Activated CD4-positive, alpha-beta memory T cell treated with anti-CD3 and anti-CD28 coated beads for 36 hours (primary cell): ENCODE results near the gene MSRB1. TPM values are rescaled to one million over a fixed set of nuclear protein-coding genes. Genes with fewer than 3 reads are reported as not detected.
"Not testable (repeated sequence)": the region's sequence is repeated elsewhere in the genome, so short reads cannot be mapped to it uniquely, and the experiment has no call there.

ENCODE experiments used
- CTCF ChIA-PET: fragments of 350-600 bp; sonication (Branson Sonifier 250); formaldehyde crosslinking; loops from one replicate; lab custom pipeline; 2021; ENCODE audit warnings: antibody characterized with exemption, inconsistent platforms; lab: Charles Lee
- POLR2A ChIA-PET: fragments of 350-600 bp; sonication (Branson Sonifier 250); formaldehyde crosslinking; loops from one replicate; lab custom pipeline; 2021; ENCODE audit warnings: antibody characterized with exemption; lab: Charles Lee
- DNase-seq: peaks from one replicate; pipeline ENCODE4 v3.0.0-alpha.2; 2020
- H3K27ac Mint-ChIP-seq: one replicate; pipeline ENCODE4 v1.8.0; 2021; ENCODE audit warnings: mixed read lengths
- H3K27me3 Mint-ChIP-seq: one replicate; pipeline ENCODE4 v1.8.0; 2021; ENCODE audit warnings: mixed read lengths
- H3K36me3 Mint-ChIP-seq: one replicate; pipeline ENCODE4 v1.8.0; 2021; ENCODE audit warnings: mixed read lengths
- H3K4me1 Mint-ChIP-seq: one replicate; pipeline ENCODE4 v1.8.0; 2021; ENCODE audit warnings: low read depth, mixed read lengths
- H3K4me3 Mint-ChIP-seq: one replicate; pipeline ENCODE4 v1.8.0; 2021; ENCODE audit warnings: mild to moderate bottlenecking, mixed read lengths
- H3K9me3 Mint-ChIP-seq: one replicate; pipeline ENCODE4 v1.8.0; 2021; ENCODE audit warnings: mixed read lengths
- intact Hi-C: fragments of 100-400 bp; cut with micrococcal nuclease; formaldehyde crosslinking; loops from one replicate; pipeline ENCODE4 v1.15.1; 2023
- total RNA-seq, 2 experiments: library from RNA; stranded (reverse); gene quantifications; one replicate each; pipeline ENCODE4 v1.2.3, GENCODE V29; 2021

Gene MSRB1
- total RNA-seq, 2 experiments from 2014 or later: 20.7 to 23.6 TPM

GRCh38 chr16:1908184-1908583 is 34.8 kb downstream of the MSRB1 start:
- intact Hi-C loops: no loop called here
- POLR2A ChIA-PET: no interaction called here
- Mint-ChIP-seq H3K9me3 (no peaks in the 10 kb centered on the region), H3K27me3 (peaks cover 12% of the 10 kb centered on the region), H3K36me3 (no peaks in the 10 kb centered on the region), H3K4me3 (no peak overlapping the region), H3K27ac (no peak overlapping the region), H3K4me1 (no peaks in the 10 kb centered on the region)
- DNase-seq: no peak
- CTCF ChIA-PET: no interaction called here

GRCh38 chr16:1907226-1907860 is 35.7 kb downstream of the MSRB1 start:
- Mint-ChIP-seq H3K9me3 (no peaks in the 10 kb centered on the region), H3K4me1 (no peaks in the 10 kb centered on the region), H3K27me3 (peaks cover 12% of the 10 kb centered on the region), H3K36me3 (no peaks in the 10 kb centered on the region), H3K4me3 (no peak overlapping the region), H3K27ac (no peak overlapping the region)
- no peak for DNase-seq
- ChIA-PET CTCF (no interaction called here), POLR2A (no interaction called here)
- intact Hi-C loops: no loop called here

- no peaks in the 10 kb centered on the region for H3K4me1 Mint-ChIP-seq
- peaks cover 12% of the 10 kb centered on the region for H3K27me3 Mint-ChIP-seq
- ChIA-PET POLR2A (no interaction called here), CTCF (no interaction called here)
- H3K9me3 Mint-ChIP-seq: no peaks in the 10 kb centered on the region
- no peak for DNase-seq
- no peak overlapping the region for H3K4me3 Mint-ChIP-seq
- H3K36me3 Mint-ChIP-seq: no peaks in the 10 kb centered on the region
- intact Hi-C loops: no loop called here
- H3K27ac Mint-ChIP-seq: no peak overlapping the region
These were observed 36.2 kb downstream of the MSRB1 start for GRCh38 chr16:1906846-1907165.

GRCh38 chr16:1906055-1906845 is 36.7 kb downstream of the MSRB1 start:
- Mint-ChIP-seq H3K27ac (no peak overlapping the region), H3K27me3 (peaks cover 12% of the 10 kb centered on the region), H3K4me1 (no peaks in the 10 kb centered on the region), H3K36me3 (no peaks in the 10 kb centered on the region), H3K9me3 (no peaks in the 10 kb centered on the region), H3K4me3 (no peak overlapping the region)
- intact Hi-C loops: no loop called here
- POLR2A ChIA-PET: no interaction called here
- no peak for DNase-seq
- CTCF ChIA-PET: no interaction called here

GRCh38 chr16:1903845-1904840 is 38.9 kb downstream of the MSRB1 start:
- no peaks in the 10 kb centered on the region for H3K4me1 Mint-ChIP-seq
- no peak for DNase-seq
- no peaks in the 10 kb centered on the region for H3K9me3 Mint-ChIP-seq
- H3K4me3 Mint-ChIP-seq: no peak overlapping the region
- intact Hi-C loops: no loop called here
- H3K27ac Mint-ChIP-seq: no peak overlapping the region
- no peaks in the 10 kb centered on the region for H3K36me3 Mint-ChIP-seq
- POLR2A ChIA-PET: no interaction called here
- CTCF ChIA-PET: no interaction called here
- peaks cover 9% of the 10 kb centered on the region for H3K27me3 Mint-ChIP-seq

GRCh38 chr16:1903220-1903574 is 39.8 kb downstream of the MSRB1 start:
- Mint-ChIP-seq H3K36me3 (no peaks in the 10 kb centered on the region), H3K9me3 (no peaks in the 10 kb centered on the region), H3K27ac (no peak overlapping the region), H3K4me3 (no peak overlapping the region), H3K4me1 (no peaks in the 10 kb centered on the region), H3K27me3 (peaks cover 6% of the 10 kb centered on the region)
- ChIA-PET CTCF (no interaction called here), POLR2A (no interaction called here)
- DNase-seq: no peak
- intact Hi-C loops: no loop called here

GRCh38 chr16:1902547-1903219 is 40.3 kb downstream of the MSRB1 start:
- intact Hi-C loops: no loop called here
- DNase-seq: no peak
- Mint-ChIP-seq H3K4me3 (no peak overlapping the region), H3K9me3 (no peaks in the 10 kb centered on the region), H3K27ac (no peak overlapping the region), H3K36me3 (no peaks in the 10 kb centered on the region), H3K4me1 (no peaks in the 10 kb centered on the region), H3K27me3 (peaks cover 6% of the 10 kb centered on the region)
- ChIA-PET CTCF (no interaction called here), POLR2A (no interaction called here)

GRCh38 chr16:1900452-1900774 is 42.6 kb downstream of the MSRB1 start:
- ChIA-PET POLR2A (no interaction called here), CTCF (no interaction called here)
- H3K9me3 Mint-ChIP-seq: no peaks in the 10 kb centered on the region
- no peaks in the 10 kb centered on the region for H3K4me1 Mint-ChIP-seq
- H3K27ac Mint-ChIP-seq: no peak overlapping the region
- intact Hi-C loops: no loop called here
- no peaks in the 10 kb centered on the region for H3K36me3 Mint-ChIP-seq
- no peak overlapping the region for H3K4me3 Mint-ChIP-seq
- DNase-seq: no peak
- peaks cover 3% of the 10 kb centered on the region for H3K27me3 Mint-ChIP-seq

- intact Hi-C loops: no loop called here
- H3K9me3 Mint-ChIP-seq: no peaks in the 10 kb centered on the region
- no peak overlapping the region for H3K27ac Mint-ChIP-seq
- no peaks in the 10 kb centered on the region for H3K4me1 Mint-ChIP-seq
- CTCF ChIA-PET: no interaction called here
- H3K36me3 Mint-ChIP-seq: no peaks in the 10 kb centered on the region
- H3K27me3 Mint-ChIP-seq: peaks cover 3% of the 10 kb centered on the region
- no peak overlapping the region for H3K4me3 Mint-ChIP-seq
- no peak for DNase-seq
- POLR2A ChIA-PET: interaction anchor here (0.7 kb wide), 1 partner anchor 75 kb away, joined by 7 read pairs; no protein-coding TSS in a partner anchor
These were observed 43.2 kb downstream of the MSRB1 start for GRCh38 chr16:1899641-1900451.

GRCh38 chr16:1897692-1898091 is 45.3 kb downstream of the MSRB1 start:
- H3K27ac Mint-ChIP-seq, H3K36me3 Mint-ChIP-seq, POLR2A ChIA-PET, H3K27me3 Mint-ChIP-seq, intact Hi-C loops, H3K9me3 Mint-ChIP-seq, H3K4me1 Mint-ChIP-seq, DNase-seq, CTCF ChIA-PET, H3K4me3 Mint-ChIP-seq: not testable (repeated sequence)

- H3K4me1 Mint-ChIP-seq: no peaks in the 10 kb centered on the region
- intact Hi-C loops: no loop called here
- DNase-seq: no peak
- POLR2A ChIA-PET: no interaction called here
- H3K27ac Mint-ChIP-seq: no peak overlapping the region
- no peak overlapping the region for H3K4me3 Mint-ChIP-seq
- H3K9me3 Mint-ChIP-seq: no peaks in the 10 kb centered on the region
- no peaks in the 10 kb centered on the region for H3K36me3 Mint-ChIP-seq
- CTCF ChIA-PET: no interaction called here
- H3K27me3 Mint-ChIP-seq: peaks cover 9% of the 10 kb centered on the region
These were observed 46.9 kb downstream of the MSRB1 start for GRCh38 chr16:1895949-1896675.
